Loucy (cell line): ENCODE data around the gene HTR5A.

Experiments
- EZH2phosphoT487 ChIP-seq: fragments of 200-600 bp; IDR thresholded peaks from 2 replicates; pipeline ENCODE4 v1.6.1; 2018; ENCODE audit warnings: antibody characterized with exemption, mild to moderate bottlenecking, moderate library complexity, borderline replicate concordance
- TF ChIP-seq, protein P1 (sequence below): fragments of 200-600 bp; sonication (generic); conservative IDR thresholded peaks from 2 replicates; pipeline ENCODE4 v1.5.1; 2014; ENCODE audit warnings: mild to moderate bottlenecking, antibody characterized with exemption, low read length

DNA sequence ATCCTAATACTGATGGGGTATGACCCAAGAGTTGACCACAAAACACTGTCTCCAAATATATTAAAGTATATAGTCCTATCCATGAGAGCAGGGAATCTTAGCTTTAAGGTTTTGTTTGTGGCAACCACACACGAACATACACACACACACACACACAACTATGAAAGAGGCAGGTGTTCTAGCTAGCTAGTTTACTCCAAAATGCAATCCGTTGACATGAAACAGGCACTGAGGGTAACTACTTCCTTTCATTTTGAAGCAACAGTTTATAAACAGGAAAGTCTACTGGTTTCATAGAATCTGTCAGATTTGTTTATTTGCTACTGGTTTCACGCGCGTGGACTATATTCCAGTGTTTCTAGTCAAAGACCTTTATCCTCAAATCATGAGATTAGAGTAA, 14.8 kb downstream of the HTR5A start:
- TF ChIP-seq, protein P1, sequence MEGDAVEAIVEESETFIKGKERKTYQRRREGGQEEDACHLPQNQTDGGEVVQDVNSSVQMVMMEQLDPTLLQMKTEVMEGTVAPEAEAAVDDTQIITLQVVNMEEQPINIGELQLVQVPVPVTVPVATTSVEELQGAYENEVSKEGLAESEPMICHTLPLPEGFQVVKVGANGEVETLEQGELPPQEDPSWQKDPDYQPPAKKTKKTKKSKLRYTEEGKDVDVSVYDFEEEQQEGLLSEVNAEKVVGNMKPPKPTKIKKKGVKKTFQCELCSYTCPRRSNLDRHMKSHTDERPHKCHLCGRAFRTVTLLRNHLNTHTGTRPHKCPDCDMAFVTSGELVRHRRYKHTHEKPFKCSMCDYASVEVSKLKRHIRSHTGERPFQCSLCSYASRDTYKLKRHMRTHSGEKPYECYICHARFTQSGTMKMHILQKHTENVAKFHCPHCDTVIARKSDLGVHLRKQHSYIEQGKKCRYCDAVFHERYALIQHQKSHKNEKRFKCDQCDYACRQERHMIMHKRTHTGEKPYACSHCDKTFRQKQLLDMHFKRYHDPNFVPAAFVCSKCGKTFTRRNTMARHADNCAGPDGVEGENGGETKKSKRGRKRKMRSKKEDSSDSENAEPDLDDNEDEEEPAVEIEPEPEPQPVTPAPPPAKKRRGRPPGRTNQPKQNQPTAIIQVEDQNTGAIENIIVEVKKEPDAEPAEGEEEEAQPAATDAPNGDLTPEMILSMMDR, result no peak
- TF ChIP-seq EZH2phosphoT487, result no peak
